Suppressor macrophage (primary cell): ENCODE data around the gene CDK3.

Source experiments
- DNase-seq, 4 experiments: peaks; one replicate each; pipeline ENCODE4 v3.0.0-alpha.2; 2020 to 2022

The CDK3 gene

DNA sequence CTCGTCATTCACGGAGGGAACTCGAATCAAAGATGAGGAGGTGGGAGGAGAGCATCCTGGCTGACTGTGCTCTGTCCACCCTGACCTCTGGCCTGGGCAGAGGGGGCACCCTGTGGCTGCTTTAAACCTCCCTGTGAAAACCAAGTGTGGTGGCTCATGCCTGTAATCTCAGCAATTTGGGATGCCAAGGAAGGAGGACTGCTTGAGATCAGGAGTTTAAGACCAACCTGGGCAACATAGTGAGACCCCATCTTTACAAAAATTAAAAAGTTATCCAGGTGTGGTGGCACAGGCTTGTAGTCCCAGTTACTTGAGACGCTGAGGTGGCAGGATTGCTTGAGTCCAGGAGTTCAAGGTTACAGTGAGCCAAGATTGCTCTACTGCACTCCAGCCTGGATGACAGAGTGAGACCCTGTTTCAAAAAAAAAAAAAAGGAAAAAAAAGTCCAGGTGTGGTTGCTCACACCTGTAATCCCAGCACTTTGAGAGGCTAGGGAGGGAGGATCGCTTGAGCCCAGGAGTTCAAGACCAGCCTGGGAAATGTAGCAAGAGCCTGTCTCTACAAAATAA is 5.8 kb upstream of the CDK3 start:
- DNase-seq, result no peak

DNA sequence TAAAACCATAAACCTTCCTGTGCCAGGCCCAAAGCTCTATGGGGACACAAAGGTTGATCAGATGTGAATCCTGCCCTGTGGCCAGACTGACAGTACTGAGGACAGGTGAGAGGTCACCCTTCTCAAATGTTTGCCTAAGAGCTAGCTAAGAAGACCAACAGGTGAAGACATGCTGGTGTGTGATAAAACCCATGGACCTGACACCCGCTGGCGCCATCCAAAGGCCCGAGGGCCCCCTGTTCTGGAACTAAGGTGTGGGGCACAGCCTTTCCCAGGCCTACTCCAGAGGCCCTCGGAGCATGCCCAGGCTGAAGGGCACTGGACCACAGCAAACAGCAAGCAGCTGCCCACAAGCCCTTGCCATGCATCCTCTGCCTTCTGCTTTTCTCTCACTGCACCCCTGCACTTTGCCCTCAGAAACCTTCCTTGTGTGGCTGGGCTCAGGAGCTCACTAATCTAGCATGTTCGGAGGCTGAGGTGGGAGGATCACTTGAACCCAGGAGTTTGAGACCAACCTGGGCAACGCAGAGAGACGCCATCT is 5.2 kb upstream of the CDK3 start:
- no peak for DNase-seq

DNA sequence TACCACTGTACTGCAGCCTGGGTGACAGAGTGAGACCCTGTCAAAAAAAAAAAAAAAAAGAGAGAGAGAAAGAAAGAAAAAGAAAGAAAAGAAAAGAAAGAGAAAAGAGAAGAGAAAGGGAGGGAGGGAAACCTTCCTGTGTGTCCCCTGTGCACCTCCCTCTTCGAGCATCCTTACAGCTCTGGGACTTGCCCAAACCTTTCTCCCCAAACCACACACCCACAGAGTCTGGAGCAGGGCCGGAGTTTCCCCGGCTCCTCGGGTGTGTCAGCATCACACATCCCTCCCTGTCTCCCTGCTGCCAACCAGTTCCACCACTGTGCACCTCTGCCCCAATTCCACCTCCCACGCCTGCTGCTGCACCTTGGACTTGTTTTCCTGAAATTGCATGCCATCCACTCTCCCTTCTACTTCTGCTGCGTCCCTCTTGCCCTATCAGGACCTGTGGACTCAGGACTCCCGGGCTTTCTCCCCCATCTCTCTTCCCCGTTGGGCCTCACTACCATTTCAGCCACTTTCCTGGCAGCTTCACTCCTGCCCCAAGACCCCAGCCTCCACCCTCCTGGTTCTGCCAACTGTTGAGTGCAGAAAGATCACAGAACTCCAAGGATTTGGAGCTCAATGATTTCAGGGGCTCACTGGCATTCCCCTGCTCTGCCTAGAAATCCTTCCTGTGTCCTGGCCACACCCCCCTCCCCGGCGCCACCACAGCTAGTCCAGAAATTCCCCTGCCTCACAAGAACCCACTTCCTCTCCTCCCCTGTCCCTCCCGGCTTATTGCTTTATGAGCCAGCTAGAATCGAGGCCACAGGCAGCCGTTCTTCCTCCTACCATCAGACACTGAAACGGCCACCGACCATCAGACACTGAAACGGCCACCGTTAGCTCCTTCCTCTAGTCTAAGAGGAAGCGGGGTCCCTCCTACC is 3.7 kb upstream of the CDK3 start:
- peak; percentile 80 to 91 (median 88) for DNase-seq

DNA sequence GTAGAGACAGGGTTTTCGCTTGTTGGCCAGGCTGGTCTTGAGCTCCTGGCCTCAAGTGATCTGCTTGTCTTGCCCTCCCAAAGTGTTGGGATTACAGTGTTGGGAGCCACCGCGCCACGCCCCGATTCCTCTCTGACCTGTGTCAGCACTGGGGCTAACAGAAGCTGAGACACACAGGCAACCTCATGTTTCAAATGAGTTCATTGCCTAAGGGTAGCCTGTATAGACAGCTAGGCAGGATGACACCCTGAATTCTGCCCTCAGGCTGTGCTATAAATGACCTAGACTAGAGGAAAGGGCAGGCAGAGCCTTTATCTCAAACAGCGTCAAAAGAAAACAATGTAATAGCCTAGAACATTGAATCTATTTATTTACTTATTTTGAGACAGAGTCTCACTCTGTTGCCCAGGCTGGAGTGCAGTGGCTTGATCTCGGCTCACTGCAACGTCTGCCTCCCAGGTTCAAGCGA is 2.3 kb upstream of the CDK3 start:
- DNase-seq, result no peak

DNA sequence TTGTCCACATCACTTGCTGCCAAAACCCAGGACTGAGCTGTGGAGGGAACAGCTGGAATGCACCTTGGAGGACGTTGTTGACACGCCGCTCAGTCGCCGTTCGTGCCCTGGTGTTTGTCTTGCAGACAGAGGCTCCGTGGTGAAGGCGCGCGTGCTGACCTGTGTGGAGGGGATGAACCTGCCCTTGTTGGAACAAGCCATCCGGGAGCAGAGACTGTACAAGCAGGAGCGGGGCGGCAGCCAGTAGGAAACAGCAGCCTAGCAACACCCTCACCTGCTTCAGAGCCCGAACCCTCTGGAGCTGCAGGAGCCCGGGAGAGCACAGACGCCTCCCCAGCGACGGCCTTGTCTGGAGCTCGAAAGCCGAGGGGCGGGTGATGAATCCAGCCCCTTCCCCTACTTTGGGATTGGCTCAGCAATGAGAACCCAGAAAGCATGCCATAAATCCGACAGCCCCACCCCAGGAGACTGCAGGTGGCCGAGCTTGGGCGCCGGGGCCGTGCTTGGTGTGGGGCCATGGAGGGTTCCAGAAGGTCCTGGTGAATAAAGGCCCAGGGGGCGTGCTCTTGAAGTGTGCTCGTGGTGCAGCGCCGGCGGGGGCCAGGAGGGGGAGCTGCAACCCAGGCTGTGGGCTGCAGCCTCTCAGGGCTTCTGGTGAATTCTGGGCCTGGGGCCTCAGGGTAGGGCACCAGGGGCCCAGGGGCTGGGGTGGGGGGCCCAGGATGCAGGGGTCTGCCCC is 470 bp upstream of the CDK3 start:
- peak; percentile 63 to 83 (median 70) for DNase-seq

DNA sequence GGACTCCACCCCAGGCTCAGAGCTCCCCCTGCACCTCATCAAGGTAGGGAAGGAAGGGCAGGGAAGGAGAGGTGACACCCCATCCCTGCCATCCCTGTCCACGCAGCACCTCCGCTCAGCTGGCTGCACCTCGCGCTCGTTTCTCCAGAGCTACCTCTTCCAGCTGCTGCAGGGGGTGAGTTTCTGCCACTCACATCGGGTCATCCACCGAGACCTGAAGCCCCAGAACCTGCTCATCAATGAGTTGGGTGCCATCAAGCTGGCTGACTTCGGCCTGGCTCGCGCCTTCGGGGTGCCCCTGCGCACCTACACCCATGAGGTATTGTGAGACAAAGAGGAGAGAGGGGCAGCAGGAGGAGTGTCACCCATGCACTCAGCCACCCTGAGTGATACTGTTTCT is 1.4 kb downstream of the CDK3 start:
- DNase-seq, result no peak

DNA sequence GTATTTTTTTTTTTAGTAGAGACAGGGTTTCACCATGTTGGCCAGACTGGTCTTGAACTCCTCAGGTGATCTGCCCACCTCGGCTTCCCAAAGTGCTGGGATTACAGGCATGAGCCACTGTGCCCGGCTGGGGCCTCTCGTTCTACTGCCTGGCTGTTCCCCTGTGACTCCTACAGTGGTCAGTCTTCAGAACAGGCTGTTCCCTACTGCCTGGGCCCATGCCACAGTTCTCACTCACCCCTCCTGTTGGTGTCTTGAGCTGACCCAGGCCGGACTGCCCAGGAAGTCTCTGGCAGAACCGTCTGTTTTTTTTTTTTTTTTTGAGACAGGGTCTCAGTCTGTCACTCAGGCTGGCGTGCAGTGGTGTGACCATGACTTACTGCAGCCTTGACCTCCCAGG is 3.3 kb downstream of the CDK3 start:
- DNase-seq, result no peak

DNA sequence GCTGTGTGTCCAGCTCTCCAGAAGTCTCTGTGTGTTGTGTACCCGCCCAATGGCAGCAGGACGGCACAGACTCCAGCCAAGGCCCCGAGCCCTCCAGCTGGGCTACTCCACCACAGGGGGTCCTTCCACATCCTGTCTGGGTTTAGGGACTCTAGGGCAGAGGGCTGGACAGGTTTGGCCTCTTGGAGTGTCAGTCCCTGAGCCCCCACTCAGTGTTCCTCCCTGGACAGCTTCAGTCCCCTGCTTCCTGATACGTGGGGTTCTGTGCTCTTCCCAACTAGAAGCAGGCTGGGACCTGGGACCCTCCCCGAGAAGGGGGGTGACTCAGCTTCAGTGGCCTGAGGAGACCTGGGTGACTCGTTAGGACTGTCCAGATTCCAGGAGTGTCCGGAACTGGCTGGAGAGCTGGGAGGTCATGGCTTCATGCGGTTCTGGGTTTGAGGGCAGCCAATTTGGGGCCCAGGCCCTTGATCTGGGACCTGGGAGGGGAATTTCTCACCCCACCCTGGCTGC is 4.2 kb downstream of the CDK3 start:
- no peak for DNase-seq

DNA sequence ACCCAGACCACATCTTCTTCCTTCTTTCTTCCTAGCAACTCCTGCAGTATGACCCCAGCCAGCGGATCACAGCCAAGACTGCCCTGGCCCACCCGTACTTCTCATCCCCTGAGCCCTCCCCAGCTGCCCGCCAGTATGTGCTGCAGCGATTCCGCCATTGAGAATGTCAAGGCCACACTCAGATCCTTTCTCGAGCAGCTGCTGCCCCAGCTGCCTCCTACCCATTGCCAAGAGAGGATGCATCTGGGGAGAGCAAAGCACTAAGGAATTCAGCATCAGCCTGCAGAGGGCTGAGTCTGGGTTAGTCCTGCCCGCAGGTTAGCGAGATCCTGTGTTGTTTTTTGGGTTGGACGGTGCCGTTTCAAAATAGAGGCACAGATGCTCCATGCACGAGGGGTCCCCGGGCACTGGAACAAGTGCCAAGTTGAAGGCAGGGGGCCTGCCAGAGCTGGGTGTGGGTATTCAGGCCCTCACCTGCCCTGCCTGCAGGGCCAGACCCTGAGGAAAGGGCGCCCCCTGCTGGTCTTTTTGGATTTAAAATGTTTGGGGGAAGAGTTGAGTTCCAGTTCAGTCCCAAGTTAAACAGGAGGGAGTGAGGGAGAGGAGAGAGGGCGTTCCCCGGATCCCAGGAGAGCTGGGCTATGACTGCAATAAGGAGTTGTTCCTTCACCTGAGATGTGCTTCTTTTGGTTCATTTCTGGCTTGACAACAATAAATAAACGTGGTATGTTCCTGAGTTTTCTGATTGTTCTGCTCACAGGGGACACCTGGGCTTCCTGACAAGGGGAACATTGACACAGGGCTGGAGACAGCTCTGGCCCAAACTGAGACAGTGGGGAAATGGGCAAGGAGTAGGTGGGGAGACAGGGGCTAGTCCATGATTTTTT is 4.9 kb downstream of the CDK3 start:
- DNase-seq, result peak; percentile 77 to 92 (median 90)

DNA sequence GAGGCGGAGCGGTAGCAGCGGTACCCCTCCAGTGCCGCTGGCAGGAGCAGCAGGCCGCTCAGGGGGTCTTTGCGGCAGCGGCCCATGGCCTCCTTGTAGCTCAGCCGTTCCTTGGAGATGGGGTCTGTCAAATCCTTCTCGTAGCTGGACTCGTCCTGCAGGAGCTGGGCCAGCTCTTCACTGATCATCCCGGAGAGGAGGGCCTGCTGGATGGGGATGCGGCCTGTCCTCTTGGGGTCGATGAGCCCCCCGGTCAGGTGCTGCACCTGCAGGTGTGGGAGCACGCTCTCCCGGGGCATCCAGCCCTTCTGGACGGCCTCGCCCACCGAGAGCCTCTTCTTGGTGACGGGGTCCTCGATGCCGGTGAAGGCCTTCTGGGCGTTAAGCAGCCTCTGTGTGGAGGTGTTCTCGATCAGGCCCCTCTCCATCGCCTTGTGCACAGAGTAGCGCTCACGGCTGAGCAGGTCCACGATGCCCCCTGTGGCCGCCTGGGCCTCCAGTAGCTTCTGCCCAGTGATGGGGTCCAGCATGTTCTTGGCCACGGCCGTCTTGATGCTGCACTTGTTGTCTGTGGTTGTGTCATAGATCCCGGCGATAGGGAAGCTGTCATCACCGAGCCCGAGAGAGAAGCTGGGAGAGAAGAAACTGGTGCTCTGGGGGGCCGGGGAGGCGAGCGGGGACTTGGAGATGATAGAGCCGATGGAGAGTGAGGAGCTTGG is 6.6 kb downstream of the CDK3 start:
- DNase-seq, result no peak

DNA sequence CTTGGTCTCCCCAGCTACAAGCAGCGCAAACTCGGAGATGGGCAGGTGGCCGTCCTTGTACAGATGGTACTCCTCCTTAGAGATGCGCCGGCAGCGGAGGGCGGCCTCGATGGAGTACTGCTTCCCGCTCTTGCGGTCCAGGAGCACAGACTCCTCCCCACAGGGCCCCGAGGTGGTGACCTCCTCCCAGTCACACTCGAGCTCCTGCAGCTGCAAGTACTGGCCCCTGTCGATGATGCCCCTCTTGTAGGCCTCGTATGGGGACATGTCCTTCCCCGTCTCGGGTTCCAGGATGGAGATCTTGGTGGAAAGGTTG is 7.2 kb downstream of the CDK3 start:
- no peak for DNase-seq

DNA sequence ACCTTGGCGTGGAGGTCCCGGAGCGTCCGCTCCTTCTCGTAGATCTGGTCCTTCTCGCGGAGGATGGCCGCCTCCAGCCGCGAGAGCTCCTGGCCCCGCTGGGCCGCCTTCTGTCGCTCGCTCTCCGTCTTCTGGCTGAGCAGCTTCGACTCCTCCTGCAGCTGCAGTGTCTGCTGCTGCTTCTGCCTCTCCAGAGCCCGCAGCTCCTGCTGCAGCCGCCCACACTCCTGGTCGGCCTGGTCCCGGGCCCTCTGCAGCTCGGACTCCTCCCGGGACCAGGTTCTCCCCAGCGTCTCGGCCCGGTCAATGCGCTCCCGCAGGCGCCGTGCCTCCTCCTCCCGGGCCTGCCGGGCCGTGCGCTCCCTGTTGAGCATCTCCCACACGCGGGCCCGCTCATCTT is 7.6 kb downstream of the CDK3 start:
- DNase-seq, result no peak

DNA sequence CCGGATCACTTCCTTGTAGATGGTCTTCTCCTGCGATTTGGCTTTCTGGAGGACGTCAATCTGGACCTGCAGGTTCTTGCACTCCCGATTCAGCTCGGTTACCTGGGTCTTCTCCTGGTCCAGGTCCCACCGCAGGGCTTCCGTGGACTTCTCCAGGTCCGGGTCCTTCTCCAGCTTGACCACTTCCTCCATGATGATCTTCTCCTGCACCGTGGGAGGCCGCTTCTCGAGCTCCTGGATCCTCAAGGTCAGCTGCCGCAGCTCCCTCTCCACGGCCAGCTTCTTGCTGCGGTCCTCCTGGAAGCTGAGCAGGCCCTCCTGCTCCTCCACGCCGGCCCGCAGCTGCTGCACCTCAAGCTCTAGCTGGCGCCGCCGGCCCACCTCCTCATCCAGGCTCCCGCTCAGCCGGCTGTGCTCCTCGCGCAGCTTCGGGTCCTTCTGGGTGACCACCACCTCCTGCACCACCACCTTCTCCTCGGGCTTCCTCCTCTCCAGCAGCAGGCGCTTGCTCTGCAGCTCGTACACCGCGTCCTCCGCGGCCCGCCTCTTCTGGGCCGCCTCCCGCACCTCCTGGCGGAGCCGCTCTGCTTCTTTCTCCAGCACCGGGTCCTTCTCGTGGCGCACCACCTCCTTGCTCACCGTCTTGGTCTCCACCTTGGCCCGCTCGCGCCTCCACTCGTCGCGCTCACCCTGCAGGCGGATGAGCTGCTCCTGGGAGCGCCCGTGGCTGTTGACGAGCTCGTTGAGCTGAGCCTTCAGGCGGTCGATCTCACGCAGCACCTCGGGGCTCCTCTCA is 8.2 kb downstream of the CDK3 start:
- no peak for DNase-seq

DNA sequence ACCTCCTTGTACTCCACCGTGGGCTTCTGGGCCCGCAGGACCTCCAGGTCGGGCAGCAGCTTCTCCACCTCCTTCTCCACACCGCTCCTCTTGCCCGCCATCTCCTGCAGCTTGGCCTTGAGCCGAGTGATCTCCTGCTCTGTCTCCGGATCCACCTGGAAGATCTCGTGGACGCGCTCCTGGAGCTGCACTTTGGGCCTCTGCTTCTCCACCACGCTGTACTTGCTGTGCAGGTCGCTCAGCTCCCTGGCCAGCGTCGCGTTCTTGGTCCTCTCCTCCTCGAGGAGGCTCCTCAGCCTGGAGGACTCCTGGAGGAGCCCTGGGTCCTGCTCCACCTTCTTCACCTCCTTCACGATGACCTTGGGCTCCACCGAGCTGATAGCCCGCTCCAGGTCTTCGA is 8.8 kb downstream of the CDK3 start:
- no peak for DNase-seq

DNA sequence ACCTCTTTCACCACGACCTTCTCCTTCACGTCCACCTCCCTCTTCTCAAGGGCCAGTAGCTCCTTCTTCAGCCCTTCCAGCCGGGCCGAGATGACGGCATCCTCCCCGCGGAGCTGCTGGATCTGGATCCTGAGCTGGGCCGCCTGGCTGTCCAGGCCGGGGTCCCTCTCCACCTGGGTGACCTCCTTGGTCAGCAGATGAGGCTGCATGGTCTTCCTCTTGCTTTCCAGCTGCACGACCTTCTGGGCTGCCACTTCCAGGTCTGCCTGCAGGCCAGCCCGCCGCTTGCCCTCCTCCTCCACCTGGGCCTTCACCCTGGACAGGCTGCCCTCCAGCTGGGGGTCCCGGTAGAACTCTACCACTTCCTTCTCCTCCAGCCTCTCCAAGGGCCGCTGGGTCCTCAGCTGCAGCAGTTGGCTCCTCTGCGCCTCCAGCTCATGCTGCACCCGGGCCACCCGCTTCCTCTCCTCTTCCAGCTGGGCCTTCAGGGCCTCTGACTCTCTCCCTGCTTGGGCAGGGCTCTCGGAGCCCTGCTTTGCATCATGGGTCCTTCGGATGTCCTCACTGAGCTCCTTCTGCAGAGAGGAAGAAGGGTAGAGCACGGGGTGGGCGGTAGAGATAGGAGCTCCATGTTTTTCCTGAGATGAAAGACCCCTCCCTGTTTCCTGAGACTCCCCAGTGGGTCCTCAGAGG is 9.5 kb downstream of the CDK3 start:
- DNase-seq, result peak in 1 of 4 experiments; percentile 8

DNA sequence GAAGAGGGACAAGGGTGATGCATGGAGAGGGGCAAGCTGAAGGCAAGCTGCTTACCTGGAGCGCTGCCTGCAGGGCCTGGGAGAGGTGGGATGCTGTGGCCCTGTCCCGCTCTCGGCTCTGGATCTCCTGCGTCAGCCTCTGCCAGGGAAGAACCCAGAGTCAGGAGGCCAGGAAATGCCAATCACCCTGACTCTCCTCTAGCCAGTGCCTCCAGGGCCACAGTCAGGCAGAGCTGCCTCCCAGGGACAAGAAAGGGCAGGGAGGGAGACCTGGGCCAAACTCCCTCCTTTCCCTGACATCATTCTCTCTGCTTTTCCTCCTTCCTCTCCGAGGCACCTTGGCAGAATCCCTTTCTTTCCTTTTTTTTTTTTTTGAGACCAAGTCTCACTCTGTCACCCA is 11.3 kb downstream of the CDK3 start:
- no peak for DNase-seq

DNA sequence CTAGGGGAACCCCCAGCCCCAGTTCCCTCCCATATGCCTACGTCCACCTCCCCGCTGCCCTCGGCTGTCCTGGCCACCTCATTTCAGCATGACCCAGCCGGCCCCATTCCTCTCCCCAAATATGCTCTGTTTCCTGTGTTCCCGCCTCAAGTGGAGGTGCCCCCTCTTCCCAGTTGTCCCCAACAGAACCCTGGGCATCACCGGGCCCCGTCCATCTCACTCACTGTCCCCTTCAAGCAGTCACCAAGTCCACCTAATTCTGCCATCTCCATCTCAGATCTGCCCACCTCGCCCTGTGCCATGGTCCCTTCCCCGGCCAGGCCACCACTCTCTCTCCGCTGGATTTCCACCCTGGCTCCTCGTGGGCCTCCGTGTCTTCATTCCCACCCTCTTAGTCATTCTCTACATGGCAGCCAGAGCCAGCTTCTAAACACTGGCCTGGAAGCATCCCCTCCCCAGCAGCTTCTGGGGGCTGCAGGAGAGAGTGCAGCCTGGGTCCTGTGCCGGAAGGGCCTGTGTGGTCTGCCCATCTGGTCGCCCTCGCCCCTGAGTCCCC is 12.8 kb downstream of the CDK3 start:
- DNase-seq, result no peak

DNA sequence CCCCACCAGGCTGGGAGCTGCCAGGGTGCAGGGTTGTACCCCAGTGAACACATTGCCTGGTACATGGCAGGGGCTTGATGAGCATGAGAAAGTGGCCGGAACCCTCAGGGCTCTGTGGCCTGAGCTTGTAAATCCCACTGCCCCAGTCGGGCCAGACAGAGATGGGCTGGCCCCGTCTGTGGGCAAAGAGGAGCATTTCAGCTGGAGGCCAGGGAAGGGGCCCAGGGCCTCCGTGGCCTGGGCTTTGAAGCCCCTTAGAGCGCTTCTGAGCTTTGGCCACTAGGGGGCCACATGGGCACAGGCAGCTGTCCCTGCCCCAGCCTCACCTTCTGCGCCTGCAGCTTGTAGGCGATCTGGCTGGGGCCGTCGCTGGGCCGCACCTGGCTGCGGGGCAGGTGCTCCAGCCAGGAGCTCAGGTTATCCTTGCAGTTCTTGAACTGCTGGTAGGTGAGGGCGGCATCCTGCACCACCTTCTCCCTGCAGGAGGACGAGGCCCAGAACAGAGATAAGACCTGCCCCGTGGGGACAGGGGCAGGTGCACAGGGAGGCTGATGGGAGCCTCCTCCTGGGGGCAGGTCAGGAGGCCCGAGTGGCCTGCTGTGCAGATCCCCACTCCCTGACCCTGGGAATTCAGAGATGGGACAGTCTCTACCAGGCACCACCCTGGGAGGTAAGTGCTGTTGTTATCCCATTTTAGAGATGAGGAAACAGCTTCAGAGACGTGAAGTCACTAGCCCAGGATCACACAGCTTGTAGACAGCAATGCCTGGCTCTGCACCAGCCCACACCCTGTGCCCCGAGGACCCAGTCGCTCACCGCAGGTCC is 13.7 kb downstream of the CDK3 start:
- peak; percentile 76 to 89 (median 82) for DNase-seq

DNA sequence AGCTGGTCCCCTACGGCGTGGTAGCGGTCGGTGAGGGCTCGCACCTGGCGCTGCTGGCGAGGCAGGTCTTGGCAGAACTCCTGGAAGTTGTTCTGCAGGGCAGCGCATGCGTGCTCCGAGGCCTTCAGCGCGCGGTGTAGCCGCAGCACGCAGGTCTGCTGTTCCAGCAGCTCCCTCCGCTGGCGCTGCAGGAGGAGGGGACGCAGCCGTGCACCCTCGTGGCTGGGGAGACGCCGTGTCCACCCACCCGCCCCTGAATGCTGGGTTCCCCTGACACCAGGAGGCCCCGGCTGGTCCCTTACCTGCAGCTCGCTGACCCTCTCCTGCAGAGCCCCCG is 14.2 kb downstream of the CDK3 start:
- no peak for DNase-seq
